Uterus (tissue), 2 donors: ENCODE data around the gene PEX16.

ENCODE experiments used
- CTCF ChIP-seq, 4 experiments: fragments of 200-600 bp in 2 of 4; fragments of 450-650 bp in 2 of 4; sonication (generic) in 2 of 4; IDR thresholded peaks; one replicate each; pipeline ENCODE4 v1.5.1; 2016 to 2019; ENCODE audit warnings: antibody characterized with exemption in 4 of 4, mild to moderate bottlenecking in 2 of 4, moderate library complexity in 1 of 4
- POLR2A ChIP-seq, 2 donors: fragments of 450-650 bp; IDR thresholded peaks; one replicate each; pipeline ENCODE4 v1.6.1; 2016; ENCODE audit warnings: antibody characterized with exemption in 2 of 2, mild to moderate bottlenecking in 1 of 2, moderate library complexity in 1 of 2

GRCh38 chr11:45917286-45917622 is 423 bp downstream of the PEX16 start:
- TF ChIP-seq CTCF (IDR thresholded peaks at IDR 0.05) (no peak), POLR2A (IDR thresholded peaks at IDR 0.05) (no peak)
